Kidney (tissue), 14 donors: Measurements from ENCODE around the gene RGSL1. TPM values are rescaled to one million over a fixed set of nuclear protein-coding genes. Genes with fewer than 3 reads are reported as not detected.

Source experiments
- DNase-seq, 5 donors: peaks; one replicate each; pipeline ENCODE4 v3.0.0-alpha.2; 2013 to 2020
- FAIRE-seq: peaks from 2 replicates; lab custom pipeline; 2012; peaks lifted over from hg19 to GRCh38; lab: Jason Lieb, UNC
- H3K27ac ChIP-seq, 2 donors: one replicate each; pipeline ENCODE4 v1.7.0; 2013; ENCODE audit warnings: low read depth in 2 of 2, low read length in 2 of 2, inconsistent platforms in 1 of 2
- H3K27me3 ChIP-seq: one replicate; pipeline ENCODE4 v1.7.1; 2013; ENCODE audit warnings: low read length, inconsistent platforms; ENCODE audit not compliant: control insufficient read depth, insufficient read depth
- H3K36me3 ChIP-seq, 3 donors: one replicate each; pipeline versions ENCODE4 v1.7.0 to v1.7.1; 2013; ENCODE audit warnings: low read length in 3 of 3, control low read depth in 1 of 3, inconsistent platforms in 1 of 3; ENCODE audit not compliant: insufficient read depth in 3 of 3, control insufficient read depth in 2 of 3
- H3K4me1 ChIP-seq, 3 donors: one replicate each; pipeline versions ENCODE4 v1.7.0 to v1.7.1; 2013; ENCODE audit warnings: low read length in 3 of 3, inconsistent platforms in 1 of 3, low read depth in 1 of 3; ENCODE audit not compliant: control insufficient read depth in 2 of 3, insufficient read depth in 2 of 3
- H3K4me3 ChIP-seq, 3 donors: one replicate each; pipeline versions ENCODE4 v1.7.0 to v1.8.1; 2013; ENCODE audit warnings: low read length in 3 of 3, control low read depth in 1 of 3, inconsistent platforms in 1 of 3
- H3K9ac ChIP-seq, 3 donors: one replicate each; pipeline versions ENCODE4 v1.7.0 to v1.7.1; 2013; ENCODE audit warnings: low read length in 3 of 3, control low read depth in 1 of 3, inconsistent platforms in 1 of 3
- H3K9me3 ChIP-seq, 3 donors: one replicate each; pipeline versions ENCODE4 v1.7.0 to v1.7.1; 2013; ENCODE audit warnings: low read length in 3 of 3, control low read depth in 1 of 3, inconsistent platforms in 1 of 3; ENCODE audit not compliant: control insufficient read depth in 2 of 3, insufficient read depth in 1 of 3
- intact Hi-C: fragments of 100-400 bp; cut with DNase I; formaldehyde crosslinking; loops from one replicate; pipeline ENCODE4 v1.11.1; 2022
- polyA plus RNA-seq: library from polyadenylated mRNA; stranded (reverse); fragments of 350-450 nt; fragmentation: Illumina TruSeq; extraction: RNeasy Lipid Tissue Mini Kit (QIAGEN cat#74804); gene quantifications from one replicate; pipeline ENCODE4 v1.2.3, GENCODE V29; 2014; ENCODE audit warnings: low read depth, low replicate concordance; ENCODE audit not compliant: insufficient read depth
- total RNA-seq: library from RNA; stranded (reverse); fragmentation: NEBNext Ultra II Directional; extraction: Animal tissue kit (Norgen Biotek cat#: 25700); gene quantifications from one replicate; pipeline ENCODE4 v1.2.1, GENCODE V29; 2021
- TF ChIP-seq, protein P1 (sequence below): IDR thresholded peaks from 3 replicates; pipeline ENCODE4 v1.5.1; 2012; ENCODE audit warnings: mild to moderate bottlenecking, moderate library complexity, borderline replicate concordance; ENCODE audit not compliant: insufficient read depth; ENCODE audit errors: extremely low read depth
- donor health status: control.
- donor health status: control.
- donor health status: control.
- donor health status: control.
- donor health status: control.
- donor health status: DM: yes; HTN: yes; CAD: no.
- donor health status: Normal renal cell carcinoma (clear cell type).

RGSL1 gene
- total and polyA plus RNA-seq, 2 donors from 2014 or later, result not detected

DNA sequence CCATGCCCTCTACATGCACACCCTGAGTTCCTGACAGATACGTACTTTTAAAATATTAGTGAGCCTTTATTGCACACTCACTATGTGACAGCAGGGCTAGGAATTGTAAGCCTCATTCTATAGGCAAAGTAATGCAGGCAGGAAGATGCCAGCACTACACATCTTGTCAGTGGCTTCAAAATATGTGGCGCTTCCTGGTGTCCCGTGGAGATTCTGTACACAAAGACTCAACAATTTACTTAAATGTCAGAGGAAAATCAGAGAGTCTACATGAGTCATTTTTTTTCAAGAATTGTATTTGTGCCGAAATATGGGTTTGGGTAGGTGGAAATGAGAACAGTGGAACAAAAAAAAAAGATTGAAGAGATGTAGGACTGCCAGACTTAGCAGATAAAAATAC is 111.5 kb downstream of the RGSL1 start:
- TF ChIP-seq, protein P1, sequence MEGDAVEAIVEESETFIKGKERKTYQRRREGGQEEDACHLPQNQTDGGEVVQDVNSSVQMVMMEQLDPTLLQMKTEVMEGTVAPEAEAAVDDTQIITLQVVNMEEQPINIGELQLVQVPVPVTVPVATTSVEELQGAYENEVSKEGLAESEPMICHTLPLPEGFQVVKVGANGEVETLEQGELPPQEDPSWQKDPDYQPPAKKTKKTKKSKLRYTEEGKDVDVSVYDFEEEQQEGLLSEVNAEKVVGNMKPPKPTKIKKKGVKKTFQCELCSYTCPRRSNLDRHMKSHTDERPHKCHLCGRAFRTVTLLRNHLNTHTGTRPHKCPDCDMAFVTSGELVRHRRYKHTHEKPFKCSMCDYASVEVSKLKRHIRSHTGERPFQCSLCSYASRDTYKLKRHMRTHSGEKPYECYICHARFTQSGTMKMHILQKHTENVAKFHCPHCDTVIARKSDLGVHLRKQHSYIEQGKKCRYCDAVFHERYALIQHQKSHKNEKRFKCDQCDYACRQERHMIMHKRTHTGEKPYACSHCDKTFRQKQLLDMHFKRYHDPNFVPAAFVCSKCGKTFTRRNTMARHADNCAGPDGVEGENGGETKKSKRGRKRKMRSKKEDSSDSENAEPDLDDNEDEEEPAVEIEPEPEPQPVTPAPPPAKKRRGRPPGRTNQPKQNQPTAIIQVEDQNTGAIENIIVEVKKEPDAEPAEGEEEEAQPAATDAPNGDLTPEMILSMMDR, result no peak
- intact Hi-C loops, result no loop called here
- Histone ChIP-seq H3K27ac (no peak overlapping the region), H3K4me1 (no peaks in the 10 kb centered on the region), H3K27me3 (no peaks in the 10 kb centered on the region), H3K36me3 (no peaks in the 10 kb centered on the region), H3K9ac (no peak overlapping the region), H3K4me3 (no peak overlapping the region), H3K9me3 (no peaks in the 10 kb centered on the region)
- DNase-seq (no peak), FAIRE-seq (no peak)

DNA sequence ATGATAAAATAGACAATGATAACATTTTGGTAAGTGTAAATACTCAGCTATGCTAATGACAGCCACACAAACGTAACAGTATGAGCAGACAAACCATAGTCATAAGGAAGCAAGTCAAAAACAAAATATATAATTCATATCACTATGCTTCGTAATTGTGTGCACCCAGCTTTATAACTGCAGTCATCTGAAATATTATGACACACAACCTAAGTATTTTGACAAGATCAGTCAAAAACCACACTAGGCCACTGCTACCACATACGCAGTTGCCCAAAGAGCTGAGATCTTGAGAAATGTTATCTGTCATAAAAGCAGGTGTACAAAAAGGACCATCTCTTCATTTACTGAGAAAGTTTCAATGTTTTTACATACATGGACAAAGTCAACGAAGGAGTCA is 113.1 kb downstream of the RGSL1 start:
- H3K4me1 ChIP-seq, result no peaks in the 10 kb centered on the region
- intact Hi-C loops, result no loop called here
- H3K27ac ChIP-seq, result no peak overlapping the region
- no peaks in the 10 kb centered on the region for H3K27me3 ChIP-seq
- H3K9ac ChIP-seq, result no peak overlapping the region
- FAIRE-seq, result no peak
- no peaks in the 10 kb centered on the region for H3K9me3 ChIP-seq
- DNase-seq, result no peak
- H3K4me3 ChIP-seq, result no peak overlapping the region
- H3K36me3 ChIP-seq, result no peaks in the 10 kb centered on the region
- TF ChIP-seq, protein P1, result no peak

DNA sequence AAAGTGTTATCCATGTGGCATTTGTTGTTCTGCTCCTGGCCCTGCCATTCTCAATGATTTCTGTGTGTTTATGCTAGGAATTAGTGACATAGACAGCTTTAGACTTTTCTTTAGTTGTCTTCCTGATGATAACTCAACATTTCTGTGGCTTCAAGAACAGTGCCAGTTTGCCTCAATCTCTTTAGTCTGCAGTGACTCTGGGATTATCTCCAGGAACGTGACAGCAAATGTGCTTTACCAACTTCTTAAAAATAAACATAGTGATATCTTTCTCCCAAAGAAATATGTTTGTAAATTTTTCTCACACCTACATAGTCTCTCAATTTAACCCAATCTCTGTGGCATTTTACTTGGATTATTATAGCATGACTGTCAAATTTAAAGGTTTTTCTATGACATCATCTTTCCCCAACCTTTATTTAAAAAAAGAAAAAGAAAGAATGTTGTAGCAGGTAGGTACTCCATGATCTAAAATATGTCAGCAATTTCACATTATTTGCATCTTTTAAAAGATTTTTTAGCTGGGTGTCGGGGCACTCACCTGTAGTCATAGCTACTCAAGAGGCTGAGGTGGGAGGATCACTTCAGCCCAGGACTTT is 114.6 kb downstream of the RGSL1 start:
- Histone ChIP-seq H3K27me3 (no peaks in the 10 kb centered on the region), H3K4me1 (no peaks in the 10 kb centered on the region), H3K27ac (no peak overlapping the region), H3K9ac (no peak overlapping the region), H3K4me3 (no peak overlapping the region), H3K9me3 (no peaks in the 10 kb centered on the region), H3K36me3 (no peaks in the 10 kb centered on the region)
- no peak for FAIRE-seq
- TF ChIP-seq, protein P1, result no peak
- DNase-seq, result no peak
- intact Hi-C loops, result no loop called here

DNA sequence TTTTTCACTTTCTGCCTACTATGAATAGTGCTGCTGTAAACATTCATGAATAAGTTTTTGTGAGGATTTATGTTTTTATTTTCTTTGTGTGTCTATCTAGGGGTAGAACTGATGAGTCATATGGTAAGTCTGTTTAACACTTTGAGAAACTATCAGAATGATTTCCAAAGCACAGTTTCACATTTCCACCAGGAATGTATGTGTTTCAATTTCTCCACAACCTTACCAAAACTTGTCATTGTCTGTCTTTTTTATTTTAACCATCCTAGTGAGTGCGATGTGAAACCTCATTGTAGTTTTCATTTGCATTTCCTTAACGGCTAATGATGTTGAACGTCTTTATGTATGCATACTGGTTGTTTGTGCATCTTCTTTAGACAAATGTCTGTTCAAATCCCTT is 115.6 kb downstream of the RGSL1 start:
- Histone ChIP-seq H3K4me1 (no peaks in the 10 kb centered on the region), H3K36me3 (no peaks in the 10 kb centered on the region), H3K9me3 (no peaks in the 10 kb centered on the region), H3K27ac (no peak overlapping the region), H3K4me3 (no peak overlapping the region), H3K27me3 (no peaks in the 10 kb centered on the region), H3K9ac (no peak overlapping the region)
- no peak for DNase-seq
- TF ChIP-seq, protein P1, result no peak
- intact Hi-C loops, result no loop called here
- no peak for FAIRE-seq
